GM23338 (cell line): Measurements from ENCODE around the gene POLD3. TPM values are rescaled to one million over a fixed set of nuclear protein-coding genes. Genes with fewer than 3 reads are reported as not detected.

ENCODE experiments used
- ATAC-seq: fragments of 200-7000 bp; cut with Tn5 transposase; 3 replicates; pipeline ENCODE4 v1.9.1; 2020
- DNase-seq: peaks from one replicate; pipeline ENCODE4 v3.0.0-alpha.2; 2015; ENCODE audit warnings: low spot score
- H2AFZ ChIP-seq: fragments of 200-600 bp; sonication (generic); 2 replicates; pipeline ENCODE4 v1.8.0; 2016; ENCODE audit warnings: antibody characterized with exemption, mild to moderate bottlenecking, moderate library complexity
- H3F3A ChIP-seq: fragments of 200-600 bp; sonication (generic); replicated peaks from 2 replicates; pipeline ENCODE4 v1.8.0; 2017; ENCODE audit warnings: antibody characterized with exemption, mixed run types, low read depth
- H3K27ac ChIP-seq: fragments of 200-600 bp; sonication (generic); 2 replicates; pipeline ENCODE4 v1.6.1; 2016; ENCODE audit warnings: low read depth
- H3K27me3 ChIP-seq: fragments of 200-600 bp; sonication (generic); 2 replicates; pipeline ENCODE4 v1.8.0; 2016; ENCODE audit warnings: mild to moderate bottlenecking, mixed run types, moderate library complexity; ENCODE audit not compliant: insufficient read depth
- H3K36me3 ChIP-seq: fragments of 200-600 bp; sonication (generic); 2 replicates; pipeline ENCODE4 v1.8.0; 2016; ENCODE audit warnings: mild to moderate bottlenecking; ENCODE audit not compliant: insufficient read depth
- H3K4me1 ChIP-seq: fragments of 200-600 bp; sonication (generic); 2 replicates; pipeline ENCODE4 v1.8.0; 2016; ENCODE audit warnings: mild to moderate bottlenecking, moderate library complexity; ENCODE audit not compliant: insufficient read depth
- H3K4me2 ChIP-seq: fragments of 200-600 bp; sonication (generic); 2 replicates; pipeline ENCODE4 v1.7.1; 2017; ENCODE audit warnings: mixed run types
- H3K4me3 ChIP-seq: fragments of 200-600 bp; sonication (generic); 2 replicates; pipeline ENCODE4 v1.6.1; 2016; ENCODE audit warnings: mixed run types
- H3K79me2 ChIP-seq: fragments of 200-600 bp; sonication (generic); replicated peaks from 2 replicates; pipeline ENCODE4 v1.8.0; 2017; ENCODE audit warnings: mild to moderate bottlenecking; ENCODE audit not compliant: insufficient read depth
- H3K9me2 ChIP-seq: fragments of 200-600 bp; sonication (generic); 2 replicates; pipeline ENCODE4 v1.8.0; 2017; ENCODE audit not compliant: insufficient read depth
- H4K20me1 ChIP-seq: fragments of 200-600 bp; sonication (generic); replicated peaks from 2 replicates; pipeline ENCODE4 v1.8.0; 2017; ENCODE audit warnings: mild to moderate bottlenecking; ENCODE audit not compliant: insufficient read depth
- H3K27ac Mint-ChIP-seq: 2 replicates; pipeline ENCODE4 v1.8.0; 2020; ENCODE audit warnings: inconsistent platforms, mild to moderate bottlenecking, moderate library complexity, mixed read lengths
- H3K27me3 Mint-ChIP-seq: 3 replicates; pipeline ENCODE4 v1.8.0; 2022; ENCODE audit warnings: low read depth, mild to moderate bottlenecking, moderate library complexity, mixed read lengths, inconsistent platforms; ENCODE audit not compliant: insufficient read depth, poor library complexity
- H3K36me3 Mint-ChIP-seq: 3 replicates; pipeline ENCODE4 v1.8.0; 2021; ENCODE audit warnings: low read depth, mild to moderate bottlenecking, inconsistent platforms, moderate library complexity, mixed read lengths
- H3K4me1 Mint-ChIP-seq: 3 replicates; pipeline ENCODE4 v1.8.0; 2020; ENCODE audit warnings: mild to moderate bottlenecking, inconsistent platforms, mixed read lengths
- H3K4me3 Mint-ChIP-seq: 3 replicates; pipeline ENCODE4 v1.8.0; 2021; ENCODE audit warnings: moderate library complexity, mild to moderate bottlenecking, inconsistent platforms, mixed read lengths
- H3K9me3 Mint-ChIP-seq: 3 replicates; pipeline ENCODE4 v1.8.0; 2020; ENCODE audit warnings: moderate library complexity, mild to moderate bottlenecking, inconsistent platforms, mixed read lengths
- JUNB ChIP-seq: IDR thresholded peaks from one replicate; pipeline ENCODE4 v1.6.1; 2016; ENCODE audit warnings: antibody characterized with exemption; ENCODE audit not compliant: unreplicated experiment
- NANOG ChIP-seq: IDR thresholded peaks from 2 replicates; pipeline ENCODE4 v1.6.1; 2016; ENCODE audit warnings: antibody characterized with exemption, borderline replicate concordance
- POLR2AphosphoS5 ChIP-seq: IDR thresholded peaks from 2 replicates; pipeline ENCODE4 v1.6.1; 2016; ENCODE audit warnings: antibody characterized with exemption, low read depth
- ZNF462 ChIP-seq: fragments of 250-450 bp; sonication (Bioruptor Pico); IDR thresholded peaks from 2 replicates; pipeline ENCODE4 v1.5.0; 2020; ENCODE audit warnings: mild to moderate bottlenecking, moderate library complexity
- polyA plus RNA-seq: library from polyadenylated mRNA; unstranded; fragments of >200 nt; fragmentation: Nextera tagmentation; extraction: Ambion mirVana; gene quantifications from 2 replicates; pipeline ENCODE4 v1.2.1, GENCODE V29; 2016
- total RNA-seq: library from RNA; depleted of rRNA; stranded (reverse); fragments of >200 nt; shearing (Covaris generic); gene quantifications from 2 replicates; pipeline ENCODE4 v1.2.3, GENCODE V29; 2014
- TF ChIP-seq, protein P1 (sequence below), 2 experiments: fragments of 200-600 bp in 1 of 2; sonication (generic) in 1 of 2; conservative IDR thresholded peaks; 2 replicates each; pipeline versions ENCODE4 v1.5.1 to v1.6.1; 2016 to 2017; ENCODE audit warnings: antibody characterized with exemption in 2 of 2, low read depth in 2 of 2, mild to moderate bottlenecking in 2 of 2, moderate library complexity in 1 of 2

POLD3 gene
- total and polyA plus RNA-seq, 2 experiments from 2014 or later, result 21.9 to 50.1 TPM

GRCh38 chr11:74627381-74627780 lies 35.0 kb downstream of the POLD3 start (continued):
- TF ChIP-seq ZNF462 (CRISPR knock-in tag) (no peak), NANOG (no peak)

- Mint-ChIP-seq H3K4me1 (no peaks in the 10 kb centered on the region), H3K9me3 (no peaks in the 10 kb centered on the region), H3K4me3 (no peak overlapping the region), H3K36me3 (peaks cover 12% of the 10 kb centered on the region; the same call in 2 of the 3 replicates), H3K27me3 (peaks cover 2% of the 10 kb centered on the region), H3K27ac (no peak overlapping the region)
- H3K4me3 ChIP-seq, result no peak overlapping the region
- no peaks in the 10 kb centered on the region for H3F3A ChIP-seq
- no peak overlapping the region for H3K27ac ChIP-seq
- no peak for DNase-seq
- H2AFZ ChIP-seq, result no peak overlapping the region
- no peaks in the 10 kb centered on the region for H3K27me3 ChIP-seq
- H3K79me2 ChIP-seq, result no peaks in the 10 kb centered on the region
- no peak for ATAC-seq
- H4K20me1 ChIP-seq, result no peaks in the 10 kb centered on the region
- H3K9me2 ChIP-seq, result no peaks in the 10 kb centered on the region
- H3K36me3 ChIP-seq, result peaks cover 6% of the 10 kb centered on the region; the same call in 1 of the 2 replicates
- no peak overlapping the region for H3K4me2 ChIP-seq
- H3K4me1 ChIP-seq, result no peaks in the 10 kb centered on the region
- TF ChIP-seq JUNB, result no peak
- no peak for TF ChIP-seq POLR2AphosphoS5
- TF ChIP-seq ZNF462 (CRISPR knock-in tag), result no peak
- TF ChIP-seq, protein P1, sequence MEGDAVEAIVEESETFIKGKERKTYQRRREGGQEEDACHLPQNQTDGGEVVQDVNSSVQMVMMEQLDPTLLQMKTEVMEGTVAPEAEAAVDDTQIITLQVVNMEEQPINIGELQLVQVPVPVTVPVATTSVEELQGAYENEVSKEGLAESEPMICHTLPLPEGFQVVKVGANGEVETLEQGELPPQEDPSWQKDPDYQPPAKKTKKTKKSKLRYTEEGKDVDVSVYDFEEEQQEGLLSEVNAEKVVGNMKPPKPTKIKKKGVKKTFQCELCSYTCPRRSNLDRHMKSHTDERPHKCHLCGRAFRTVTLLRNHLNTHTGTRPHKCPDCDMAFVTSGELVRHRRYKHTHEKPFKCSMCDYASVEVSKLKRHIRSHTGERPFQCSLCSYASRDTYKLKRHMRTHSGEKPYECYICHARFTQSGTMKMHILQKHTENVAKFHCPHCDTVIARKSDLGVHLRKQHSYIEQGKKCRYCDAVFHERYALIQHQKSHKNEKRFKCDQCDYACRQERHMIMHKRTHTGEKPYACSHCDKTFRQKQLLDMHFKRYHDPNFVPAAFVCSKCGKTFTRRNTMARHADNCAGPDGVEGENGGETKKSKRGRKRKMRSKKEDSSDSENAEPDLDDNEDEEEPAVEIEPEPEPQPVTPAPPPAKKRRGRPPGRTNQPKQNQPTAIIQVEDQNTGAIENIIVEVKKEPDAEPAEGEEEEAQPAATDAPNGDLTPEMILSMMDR (conservative IDR thresholded peaks at IDR 0.05; ENCODE audit: low read depth in 2 of 2), result no peak
Observed at GRCh38 chr11:74630043-74630442, 37.7 kb downstream of the POLD3 start.
